HL-60/S4 (cell line): ENCODE measurements around the gene REEP1.

Source experiments
- in situ Hi-C: fragments of 300-500 bp; cut with MboI; formaldehyde crosslinking; loops from 2 replicates; pipeline ENCODE4 v1.14.3; 2022; ENCODE audit warnings: low sequenced_read_pairs

REEP1 gene

GRCh38 chr2:86308356-86308755, 29.1 kb downstream of the REEP1 start:
- in situ Hi-C loops, result no loop called here

GRCh38 chr2:86307431-86307830, 30.0 kb downstream of the REEP1 start:
- in situ Hi-C loops, result no loop called here

- in situ Hi-C loops, result no loop called here
Measured at GRCh38 chr2:86305915-86306254, 31.5 kb downstream of the REEP1 start.

- in situ Hi-C loops, result no loop called here
Measured at GRCh38 chr2:86305195-86305914, 32.1 kb downstream of the REEP1 start.

GRCh38 chr2:86304416-86304815, 33.0 kb downstream of the REEP1 start:
- in situ Hi-C loops, result no loop called here

GRCh38 chr2:86302320-86302719, 35.1 kb downstream of the REEP1 start:
- in situ Hi-C loops, result no loop called here

- in situ Hi-C loops, result no loop called here
Measured at GRCh38 chr2:86301711-86302202, 35.7 kb downstream of the REEP1 start.

GRCh38 chr2:86301009-86301408, 36.4 kb downstream of the REEP1 start:
- in situ Hi-C loops, result no loop called here

- in situ Hi-C loops, result no loop called here
Measured at GRCh38 chr2:86300496-86300895, 36.9 kb downstream of the REEP1 start.

GRCh38 chr2:86298411-86299390, 38.7 kb downstream of the REEP1 start:
- in situ Hi-C loops, result loop anchor here (5.0 kb wide), 1 partner anchor 76 kb away; no protein-coding TSS in a partner anchor

- in situ Hi-C loops, result loop anchor here (5.0 kb wide), 1 partner anchor 75 kb away; no protein-coding TSS in a partner anchor
Measured at GRCh38 chr2:86297382-86298147, 39.9 kb downstream of the REEP1 start.

- in situ Hi-C loops, result loop anchor here (5.0 kb wide), 1 partner anchor 75 kb away; no protein-coding TSS in a partner anchor
Measured at GRCh38 chr2:86296947-86297346, 40.5 kb downstream of the REEP1 start.

GRCh38 chr2:86295066-86295465, 42.4 kb downstream of the REEP1 start:
- in situ Hi-C loops, result loop anchor here (5.0 kb wide), 1 partner anchor 73 kb away; no protein-coding TSS in a partner anchor

GRCh38 chr2:86293612-86294011, 43.8 kb downstream of the REEP1 start:
- in situ Hi-C loops, result no loop called here

- in situ Hi-C loops, result no loop called here
Measured at GRCh38 chr2:86292571-86293515, 44.6 kb downstream of the REEP1 start.

- in situ Hi-C loops, result no loop called here
Measured at GRCh38 chr2:86291328-86291662, 46.1 kb downstream of the REEP1 start.

- in situ Hi-C loops, result no loop called here
Measured at GRCh38 chr2:86290596-86291327, 46.7 kb downstream of the REEP1 start.

GRCh38 chr2:86286516-86286915, 50.9 kb downstream of the REEP1 start:
- in situ Hi-C loops, result no loop called here

GRCh38 chr2:86285981-86286380, 51.4 kb downstream of the REEP1 start:
- in situ Hi-C loops, result no loop called here
